ENCODE data around the gene CTU2.

The CTU2 gene

GRCh38 chr16:88732172-88732960, 26.1 kb downstream of the CTU2 start:
- no peak for DNase-seq

- no peak for DNase-seq
Observed at GRCh38 chr16:88732961-88733294, 26.6 kb downstream of the CTU2 start.

- DNase-seq, result no peak
Observed at GRCh38 chr16:88733630-88734360, 27.5 kb downstream of the CTU2 start.

- DNase-seq, result no peak
Observed at GRCh38 chr16:88734361-88734728, 28.0 kb downstream of the CTU2 start.

- DNase-seq, result no peak
Observed at GRCh38 chr16:88735121-88735520, 28.8 kb downstream of the CTU2 start.

- no peak for DNase-seq
Observed at GRCh38 chr16:88735616-88736015, 29.3 kb downstream of the CTU2 start.

- no peak for DNase-seq
Observed at GRCh38 chr16:88736088-88736487, 29.8 kb downstream of the CTU2 start.

GRCh38 chr16:88736496-88736895, 30.2 kb downstream of the CTU2 start:
- DNase-seq, result no peak

GRCh38 chr16:88737298-88738150, 31.2 kb downstream of the CTU2 start:
- peak; percentile 63 for DNase-seq

GRCh38 chr16:88738151-88739084, 32.1 kb downstream of the CTU2 start:
- DNase-seq, result no peak

GRCh38 chr16:88739139-88739976, 33.1 kb downstream of the CTU2 start:
- no peak for DNase-seq

- no peak for DNase-seq
Observed at GRCh38 chr16:88739977-88740726, 33.8 kb downstream of the CTU2 start.

GRCh38 chr16:88740727-88741055, 34.4 kb downstream of the CTU2 start:
- no peak for DNase-seq

GRCh38 chr16:88741368-88741767, 35.1 kb downstream of the CTU2 start:
- no peak for DNase-seq

- DNase-seq, result no peak
Observed at GRCh38 chr16:88742896-88743605, 36.7 kb downstream of the CTU2 start.

GRCh38 chr16:88743693-88744576, 37.6 kb downstream of the CTU2 start:
- no peak for DNase-seq

- DNase-seq, result no peak
Observed at GRCh38 chr16:88744577-88745521, 38.5 kb downstream of the CTU2 start.

GRCh38 chr16:88746506-88746905, 40.2 kb downstream of the CTU2 start:
- DNase-seq, result no peak
